NT2/D1 (cell line): ENCODE data around the gene PSMB10.

Experiments
- DNase-seq: peaks from one replicate; pipeline ENCODE4 v3.0.0-alpha.2; 2011; ENCODE audit warnings: low read depth, low spot score
- H3K27me3 ChIP-seq: 2 replicates; pipeline ENCODE4 v1.6.0; 2011; ENCODE audit warnings: mild to moderate bottlenecking; ENCODE audit not compliant: insufficient read length, insufficient read depth
- H3K36me3 ChIP-seq: 2 replicates; pipeline ENCODE4 v1.6.1; 2011; ENCODE audit warnings: mild to moderate bottlenecking, low read length, mixed read lengths; ENCODE audit not compliant: insufficient read depth, insufficient read length
- H3K4me1 ChIP-seq: 2 replicates; pipeline ENCODE4 v1.5.1; 2011; ENCODE audit not compliant: insufficient read depth, insufficient read length
- H3K4me3 ChIP-seq: 2 replicates; pipeline ENCODE4 v1.5.1; 2011; ENCODE audit warnings: low read depth; ENCODE audit not compliant: insufficient read length
- H3K9ac ChIP-seq: 2 replicates; pipeline ENCODE4 v1.6.0; 2011; ENCODE audit warnings: low read depth; ENCODE audit not compliant: insufficient read length
- H3K9me3 ChIP-seq: 2 replicates; pipeline ENCODE4 v1.5.1; 2011; ENCODE audit warnings: mild to moderate bottlenecking, low read length; ENCODE audit not compliant: insufficient read depth
- SUZ12 ChIP-seq: IDR thresholded peaks from 2 replicates; pipeline ENCODE4 v1.6.1; 2011; ENCODE audit not compliant: insufficient read length, insufficient read depth; ENCODE audit errors: extremely low read depth
- YY1 ChIP-seq: IDR thresholded peaks from 2 replicates; pipeline ENCODE4 v1.6.1; 2011; ENCODE audit not compliant: insufficient read length, insufficient read depth
- ZNF274 ChIP-seq: IDR thresholded peaks from 2 replicates; pipeline ENCODE4 v1.6.1; 2011; ENCODE audit warnings: mild to moderate bottlenecking, low read depth, low read length

PSMB10 gene

GRCh38 chr16:67949645-67950044, 13.0 kb upstream of the PSMB10 start:
- Histone ChIP-seq H3K9ac (no peak overlapping the region), H3K4me1 (no peaks in the 10 kb centered on the region), H3K9me3 (no peaks in the 10 kb centered on the region), H3K27me3 (no peaks in the 10 kb centered on the region), H3K36me3 (peaks cover 94% of the 10 kb centered on the region), H3K4me3 (no peak overlapping the region)
- TF ChIP-seq ZNF274, result no peak
- TF ChIP-seq SUZ12, result no peak
- no peak for TF ChIP-seq YY1
- no peak for DNase-seq

GRCh38 chr16:67948015-67948414, 11.4 kb upstream of the PSMB10 start:
- peaks cover 98% of the 10 kb centered on the region for H3K36me3 ChIP-seq
- H3K9ac ChIP-seq, result no peak overlapping the region
- H3K4me3 ChIP-seq, result no peak overlapping the region
- H3K4me1 ChIP-seq, result peaks cover 8% of the 10 kb centered on the region
- no peaks in the 10 kb centered on the region for H3K9me3 ChIP-seq
- DNase-seq, result no peak
- TF ChIP-seq SUZ12 (no peak), ZNF274 (no peak), YY1 (no peak)
- H3K27me3 ChIP-seq, result no peaks in the 10 kb centered on the region

- Histone ChIP-seq H3K36me3 (peaks cover 100% of the 10 kb centered on the region), H3K9ac (no peak overlapping the region), H3K27me3 (no peaks in the 10 kb centered on the region), H3K4me3 (no peak overlapping the region), H3K4me1 (peaks cover 13% of the 10 kb centered on the region), H3K9me3 (no peaks in the 10 kb centered on the region)
- no peak for DNase-seq
- TF ChIP-seq SUZ12 (no peak), ZNF274 (no peak), YY1 (no peak)
Measured at GRCh38 chr16:67946966-67947558, 10.4 kb upstream of the PSMB10 start.

GRCh38 chr16:67946128-67946569, 9.5 kb upstream of the PSMB10 start:
- no peak for DNase-seq

GRCh38 chr16:67945392-67945933, 8.8 kb upstream of the PSMB10 start:
- Histone ChIP-seq H3K27me3 (no peaks in the 10 kb centered on the region), H3K9me3 (no peaks in the 10 kb centered on the region), H3K9ac (no peak overlapping the region), H3K4me1 (peaks cover 13% of the 10 kb centered on the region), H3K4me3 (no peak overlapping the region), H3K36me3 (peaks cover 100% of the 10 kb centered on the region)
- DNase-seq, result no peak
- TF ChIP-seq SUZ12 (no peak), YY1 (no peak)

More at GRCh38 chr16:67946128-67946569, 9.5 kb upstream of the PSMB10 start:
- no peak overlapping the region for H3K4me3 ChIP-seq
- H3K27me3 ChIP-seq, result no peaks in the 10 kb centered on the region
- H3K9ac ChIP-seq, result no peak overlapping the region
- H3K36me3 ChIP-seq, result peaks cover 100% of the 10 kb centered on the region
- no peaks in the 10 kb centered on the region for H3K9me3 ChIP-seq
- TF ChIP-seq ZNF274 (no peak), SUZ12 (no peak), YY1 (no peak)
- peaks cover 13% of the 10 kb centered on the region for H3K4me1 ChIP-seq

- H3K4me3 ChIP-seq, result no peak overlapping the region
- no peak overlapping the region for H3K9ac ChIP-seq
- H3K27me3 ChIP-seq, result no peaks in the 10 kb centered on the region
- TF ChIP-seq ZNF274, result no peak
- no peak for TF ChIP-seq YY1
- no peak for TF ChIP-seq SUZ12
- DNase-seq, result no peak
- no peaks in the 10 kb centered on the region for H3K9me3 ChIP-seq
- peaks cover 100% of the 10 kb centered on the region for H3K36me3 ChIP-seq
- H3K4me1 ChIP-seq, result peaks cover 13% of the 10 kb centered on the region
Measured at GRCh38 chr16:67944690-67945391, 8.2 kb upstream of the PSMB10 start.
